ENCODE data around the gene HOXA3. TPM values are rescaled to one million over a fixed set of nuclear protein-coding genes. Genes with fewer than 3 reads are reported as not detected.

HOXA3 gene
- total and polyA plus RNA-seq, 7 donors = 0.65 to 5.6 (median 3.3) TPM

- H3K36me3 ChIP-seq (ENCODE audit: insufficient read depth in 1 of 2, low read depth in 1 of 2) = no peaks in the 10 kb centered on the region
- intact Hi-C loops (cut with DNase I) = no loop called here
- no peaks in the 10 kb centered on the region for H3K9me3 ChIP-seq
- peaks cover 23% of the 10 kb centered on the region for H3K4me1 ChIP-seq
- ATAC-seq (peak in 1 of 4 donors; percentile 4), DNase-seq (peak in 1 of 2 donors; percentile 70)
- peak overlapping the region; percentile 92 for H3K27ac ChIP-seq
- peaks cover 0 to 10% (median 0%) of the 10 kb centered on the region in 3 donors for H3K27me3 ChIP-seq (ENCODE audit: insufficient read depth in 3 of 3, low read length in 2 of 3)
- no peak for TF ChIP-seq CTCF (IDR thresholded peaks at IDR 0.05)
- WGBS, 3 donors = 41 to 53% (median 46%) methylated on average over 22 of the region's 22 CpGs
- peak overlapping the region; percentile 79 for H3K4me3 ChIP-seq
These were observed 24.8 kb upstream of the HOXA3 start for GRCh38 chr7:27176962-27177794.

GRCh38 chr7:27176524-27176845 is 24.1 kb upstream of the HOXA3 start:
- Histone ChIP-seq H3K27me3 (ENCODE audit: insufficient read depth in 3 of 3, low read length in 2 of 3) (peaks cover 0 to 4% (median 0%) of the 10 kb centered on the region in 3 donors), H3K4me3 (peak overlapping the region; percentile 79), H3K9me3 (no peaks in the 10 kb centered on the region), H3K36me3 (ENCODE audit: insufficient read depth in 1 of 2, low read depth in 1 of 2) (no peaks in the 10 kb centered on the region), H3K4me1 (peaks cover 23% of the 10 kb centered on the region), H3K27ac (peak overlapping the region; percentile 92)
- DNase-seq (no peak), ATAC-seq (no peak)
- WGBS, 3 donors = 43 to 71% (median 54%) methylated on average over 3 of the region's 3 CpGs
- intact Hi-C loops (cut with DNase I) = no loop called here
- no peak for TF ChIP-seq CTCF (IDR thresholded peaks at IDR 0.05)

GRCh38 chr7:27175626-27176523 is 23.5 kb upstream of the HOXA3 start:
- Histone ChIP-seq H3K4me1 (peaks cover 23% of the 10 kb centered on the region), H3K36me3 (ENCODE audit: insufficient read depth in 1 of 2, low read depth in 1 of 2) (no peaks in the 10 kb centered on the region), H3K27ac (peak overlapping the region; percentile 92), H3K9me3 (no peaks in the 10 kb centered on the region), H3K27me3 (ENCODE audit: insufficient read depth in 3 of 3, low read length in 2 of 3) (peaks cover 0 to 4% (median 0%) of the 10 kb centered on the region in 3 donors), H3K4me3 (peak overlapping the region; percentile 79)
- 37 to 58% (median 40%) methylated on average over 40 of the region's 40 CpGs for WGBS, 3 donors
- intact Hi-C loops (cut with DNase I) = no loop called here
- ATAC-seq (peak in 2 of 4 donors; percentile 21), DNase-seq (peak in 1 of 2 donors; percentile 55)
- no peak for TF ChIP-seq CTCF (IDR thresholded peaks at IDR 0.05)

- no peaks in the 10 kb centered on the region for H3K36me3 ChIP-seq (ENCODE audit: insufficient read depth in 1 of 2, low read depth in 1 of 2)
- no peak for TF ChIP-seq CTCF (IDR thresholded peaks at IDR 0.05)
- intact Hi-C loops (cut with DNase I) = no loop called here
- no peaks in the 10 kb centered on the region for H3K9me3 ChIP-seq
- H3K4me3 ChIP-seq = peak overlapping the region; percentile 79
- H3K4me1 ChIP-seq = peaks cover 23% of the 10 kb centered on the region
- DNase-seq (peak in 1 of 2 donors; percentile 61), ATAC-seq (peak in 3 of 4 donors; percentile 19 to 28 (median 22))
- H3K27ac ChIP-seq = peak overlapping the region; percentile 92
- WGBS, 3 donors = 54 to 75% (median 70%) methylated on average over 12 of the region's 12 CpGs
- H3K27me3 ChIP-seq (ENCODE audit: insufficient read depth in 3 of 3, low read length in 2 of 3) = peaks cover 0 to 4% (median 0%) of the 10 kb centered on the region in 3 donors
These were observed 22.7 kb upstream of the HOXA3 start for GRCh38 chr7:27174874-27175625.

Data from psoas muscle (tissue), 8 donors.